ENCODE data around the gene ZBTB42. TPM values are rescaled to one million over a fixed set of nuclear protein-coding genes. Genes with fewer than 3 reads are reported as not detected.

The ZBTB42 gene
- total and polyA plus RNA-seq, 2 of the 13 experiments (the other 11 are each of a cell fraction or from before 2014, with no cell fraction given), result 2.8 to 4.2 TPM

- TF ChIP-seq PRDM10 (CRISPR knock-in tag; IDR thresholded peaks at IDR 0.05; ENCODE audit: low read depth), result no peak
- TF ChIP-seq PAWR (CRISPR knock-in tag; IDR thresholded peaks at IDR 0.05; ENCODE audit: borderline replicate concordance), result no peak
- no peak for TF ChIP-seq DBP (CRISPR knock-in tag; IDR thresholded peaks at IDR 0.05; ENCODE audit: not compliant biosample characterization)
- no peak for TF ChIP-seq SALL2 (CRISPR knock-in tag; IDR thresholded peaks at IDR 0.05)
- no peak for TF ChIP-seq MLX (CRISPR knock-in tag; IDR thresholded peaks at IDR 0.05)
- TF ChIP-seq SMAD9 (CRISPR knock-in tag; IDR thresholded peaks at IDR 0.05), result no peak
- TF ChIP-seq MTF1 (CRISPR knock-in tag; IDR thresholded peaks at IDR 0.05), result no peak
- no peak for TF ChIP-seq ZNF33B (CRISPR knock-in tag; IDR thresholded peaks at IDR 0.05)
- TF ChIP-seq GLMP (CRISPR knock-in tag; IDR thresholded peaks at IDR 0.05; ENCODE audit: borderline replicate concordance), result no peak
- 0 out of 2 replicates have a peak, but pooled peaks have one; percentile 7 for TF ChIP-seq ZFP1 (CRISPR knock-in tag; IDR thresholded peaks at IDR 0.05)
- TF ChIP-seq ZNF747 (CRISPR knock-in tag; IDR thresholded peaks at IDR 0.05; ENCODE audit: borderline replicate concordance), result no peak
- TF ChIP-seq THAP7 (CRISPR knock-in tag; IDR thresholded peaks at IDR 0.05), result no peak; the same call in 1 of the 2 replicates
Observed at GRCh38 chr14:104816616-104816884, 15.6 kb downstream of the ZBTB42 start (continued).

All from HepG2 (cell line).